T-helper 1 cell (primary cell): Measurements from ENCODE around the gene ZNF787.

Source experiments
- DNase-seq, 5 donors: peaks; one replicate each; pipeline ENCODE4 v3.0.0-alpha.2; 2012 to 2020

The ZNF787 gene

DNA sequence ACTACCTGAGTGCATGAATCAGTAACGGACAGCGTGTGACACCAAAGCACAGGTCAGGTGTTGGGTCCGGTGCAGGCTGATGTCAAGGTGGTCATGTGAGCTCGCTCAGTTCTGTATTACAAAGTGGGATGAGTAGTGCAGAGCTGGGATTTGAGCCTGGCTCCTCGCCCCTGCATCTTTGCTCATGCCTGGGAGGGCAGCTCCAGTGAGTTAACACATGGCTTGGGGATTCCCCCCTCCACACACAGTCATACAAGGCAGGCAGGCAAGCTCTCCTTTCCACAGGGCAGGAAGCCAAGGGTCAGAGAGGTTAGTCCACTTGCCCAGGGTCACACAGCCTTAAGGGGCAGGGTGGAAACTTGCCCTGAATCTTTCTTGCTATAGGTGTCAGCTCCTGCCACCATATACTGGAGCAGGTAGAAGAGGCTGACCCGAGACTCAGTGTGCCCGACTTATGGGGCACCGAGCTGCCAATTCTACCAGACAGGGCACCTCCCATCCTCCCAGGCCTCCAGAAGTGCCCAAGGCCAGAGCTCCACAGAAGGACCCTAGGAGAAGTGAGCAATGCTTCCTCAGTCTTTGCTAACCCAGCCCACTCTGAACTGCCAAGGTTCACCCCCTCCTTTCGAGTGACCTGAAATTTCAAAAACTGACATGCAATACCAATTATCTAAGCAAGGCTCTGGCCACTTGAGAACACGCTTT lies 35.4 kb downstream of the ZNF787 start:
- DNase-seq, result no peak

DNA sequence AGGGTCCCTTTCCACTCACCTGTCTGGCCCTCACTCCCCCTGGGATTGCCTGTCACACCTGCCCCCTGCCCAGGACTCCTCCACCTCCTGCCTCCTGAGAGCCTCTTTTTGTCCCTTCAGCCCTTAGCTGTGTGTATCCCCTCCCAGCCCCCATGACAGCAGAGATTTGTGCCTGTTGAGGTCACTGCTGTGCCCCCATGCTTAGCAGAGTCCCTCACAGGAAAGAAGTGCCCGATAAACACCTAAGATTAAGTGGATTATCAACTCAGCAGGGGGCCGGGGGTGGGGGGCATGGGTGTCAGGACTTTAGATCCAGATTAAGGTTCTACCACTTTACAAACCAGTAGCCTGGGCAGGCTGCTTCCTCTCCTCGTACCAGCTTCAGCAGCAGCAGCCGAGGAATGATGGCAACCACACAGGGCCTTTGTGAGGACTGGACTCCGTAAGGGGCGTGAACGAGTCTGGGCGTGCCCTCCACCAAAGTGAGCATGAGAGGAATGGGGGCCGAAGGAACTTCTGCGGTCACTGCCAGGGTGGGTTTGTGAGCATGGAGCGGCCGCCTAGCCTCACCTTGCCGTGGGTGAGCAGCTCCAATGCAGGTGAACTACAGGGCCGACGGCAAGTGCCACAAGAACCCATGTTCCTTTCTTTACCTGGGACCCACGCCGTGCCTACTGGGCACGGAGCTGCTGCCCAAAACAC lies 36.1 kb downstream of the ZNF787 start:
- no peak for DNase-seq

DNA sequence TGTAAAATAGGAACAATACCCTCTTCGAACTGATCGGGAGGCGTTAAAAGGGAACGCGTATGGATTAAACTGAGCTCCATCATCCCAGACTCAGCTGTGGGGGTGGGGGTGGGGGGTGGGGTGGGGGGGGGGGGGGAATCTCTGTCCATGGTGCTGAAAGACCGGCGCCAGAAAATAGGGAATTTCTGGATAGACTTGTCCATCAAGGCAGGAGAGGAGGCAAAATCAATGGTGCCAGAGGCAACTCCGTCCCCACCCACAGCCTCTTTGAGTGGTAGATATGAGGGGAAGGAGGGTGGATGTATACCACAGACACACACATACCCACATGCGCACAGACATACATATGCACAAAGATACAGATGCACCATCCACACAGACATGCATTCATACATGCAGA lies 37.4 kb downstream of the ZNF787 start:
- DNase-seq, result no peak

DNA sequence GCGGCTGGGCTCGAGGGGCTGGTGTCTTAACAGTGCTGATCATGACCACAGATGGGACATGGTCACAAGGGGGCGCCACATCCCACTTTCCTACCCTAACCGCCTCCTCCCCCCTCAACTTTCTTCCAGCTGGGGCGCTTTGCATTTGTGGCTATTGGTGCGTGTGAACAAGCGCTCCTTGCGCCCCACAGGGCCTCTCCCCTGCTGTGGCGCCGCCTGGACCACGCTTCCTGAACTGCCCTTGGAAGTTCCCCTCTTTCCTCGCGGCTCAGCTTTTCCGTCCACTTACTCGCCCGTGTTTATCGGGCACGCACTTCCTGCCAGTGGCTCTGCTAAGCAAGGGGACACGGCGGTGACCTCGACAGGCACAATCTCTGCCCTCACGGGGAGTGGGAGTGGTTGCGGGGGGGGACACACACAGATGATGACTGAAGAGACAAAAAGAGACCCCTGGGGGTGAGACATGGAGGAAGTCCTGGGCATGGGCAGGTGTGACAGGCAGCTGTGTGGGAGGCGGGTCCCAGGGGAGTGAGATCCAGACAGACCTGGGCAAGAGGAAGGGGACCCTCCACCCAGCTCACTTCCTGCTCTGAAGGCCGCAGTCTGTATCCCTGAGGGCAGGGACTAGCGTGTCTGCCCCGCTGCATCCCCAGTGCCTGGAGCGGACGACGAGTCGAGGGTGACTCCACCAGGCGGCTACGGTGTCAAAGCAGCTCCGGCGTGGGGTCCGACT lies 40.3 kb downstream of the ZNF787 start:
- peak in 4 of 5 donors; percentile 48 to 64 (median 56) for DNase-seq

DNA sequence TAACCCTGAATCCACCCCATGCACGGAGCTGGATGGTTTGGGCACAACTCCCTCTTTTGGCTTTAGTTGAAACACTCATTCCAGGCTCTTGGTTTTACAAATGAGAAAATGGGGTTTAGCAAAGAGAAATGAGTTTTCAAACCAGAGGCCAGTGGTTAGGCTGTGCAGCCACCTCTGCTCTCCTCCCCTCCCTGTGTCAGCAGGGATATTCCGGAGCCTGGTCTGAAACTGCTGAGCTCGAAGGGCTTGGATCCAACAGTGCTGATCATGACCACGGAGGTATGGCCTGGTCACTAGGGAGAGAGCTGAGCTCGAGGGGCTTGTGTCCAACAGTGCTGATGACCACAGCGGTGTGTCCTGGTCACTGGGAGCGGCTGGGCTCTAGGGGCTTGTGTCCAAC lies 41.5 kb downstream of the ZNF787 start:
- no peak for DNase-seq

DNA sequence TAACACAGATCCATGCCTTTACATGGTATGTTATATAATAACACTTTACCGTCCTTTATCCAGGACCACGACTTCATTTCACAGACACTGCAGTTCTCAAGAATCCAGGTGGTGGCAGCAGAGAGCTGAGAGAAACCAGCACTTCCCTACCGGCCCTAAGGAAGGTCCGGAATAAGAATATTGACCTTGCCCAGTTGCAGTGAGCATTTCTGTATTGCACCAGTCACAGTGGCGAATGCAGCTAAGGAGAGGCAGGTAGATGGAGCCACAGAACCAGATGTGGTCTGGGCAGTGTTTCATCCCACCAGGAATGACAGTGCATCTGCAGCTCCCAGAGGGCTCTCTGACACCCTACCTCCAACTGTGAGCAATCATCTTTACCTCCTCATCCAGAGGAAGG lies 44.6 kb downstream of the ZNF787 start:
- DNase-seq, result peak in 1 of 5 donors; percentile 20

DNA sequence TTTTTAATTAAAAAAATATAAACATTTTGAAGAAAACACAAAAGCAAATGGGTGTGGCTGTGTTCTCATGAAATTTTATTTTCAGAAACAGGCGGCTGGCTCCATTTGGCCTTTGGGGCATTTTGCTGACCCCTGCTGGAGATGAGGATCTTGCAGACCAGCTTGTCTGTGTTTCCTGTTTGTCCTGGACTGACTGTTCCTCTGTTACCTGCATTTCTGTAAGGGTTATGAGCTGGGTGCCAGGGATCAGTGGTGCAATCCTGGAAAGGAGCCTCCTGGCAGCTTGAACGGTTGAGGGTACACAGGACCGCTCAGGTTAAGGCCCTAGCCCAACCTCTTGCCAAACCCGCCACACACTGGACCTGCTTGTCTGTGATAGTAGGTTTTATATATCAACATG lies 49.9 kb downstream of the ZNF787 start:
- DNase-seq, result no peak

DNA sequence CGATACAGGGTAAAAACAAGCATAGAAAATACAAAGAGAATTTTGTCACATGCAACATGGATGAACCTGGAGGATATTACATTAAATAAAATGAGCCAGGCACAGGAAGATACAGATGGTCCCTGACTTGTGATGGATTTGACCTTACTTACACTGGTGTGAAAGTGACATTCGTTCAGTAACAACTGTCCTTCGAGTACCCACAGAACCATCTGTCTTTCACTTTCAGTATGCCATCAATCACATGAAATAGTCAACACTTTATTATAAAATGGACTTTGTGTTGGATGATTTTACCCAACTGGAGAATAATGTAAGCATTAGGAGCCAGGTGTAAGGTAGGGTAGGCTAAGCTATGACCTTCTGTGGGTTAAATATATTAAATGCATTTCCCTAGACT lies 51.5 kb downstream of the ZNF787 start:
- no peak for DNase-seq

DNA sequence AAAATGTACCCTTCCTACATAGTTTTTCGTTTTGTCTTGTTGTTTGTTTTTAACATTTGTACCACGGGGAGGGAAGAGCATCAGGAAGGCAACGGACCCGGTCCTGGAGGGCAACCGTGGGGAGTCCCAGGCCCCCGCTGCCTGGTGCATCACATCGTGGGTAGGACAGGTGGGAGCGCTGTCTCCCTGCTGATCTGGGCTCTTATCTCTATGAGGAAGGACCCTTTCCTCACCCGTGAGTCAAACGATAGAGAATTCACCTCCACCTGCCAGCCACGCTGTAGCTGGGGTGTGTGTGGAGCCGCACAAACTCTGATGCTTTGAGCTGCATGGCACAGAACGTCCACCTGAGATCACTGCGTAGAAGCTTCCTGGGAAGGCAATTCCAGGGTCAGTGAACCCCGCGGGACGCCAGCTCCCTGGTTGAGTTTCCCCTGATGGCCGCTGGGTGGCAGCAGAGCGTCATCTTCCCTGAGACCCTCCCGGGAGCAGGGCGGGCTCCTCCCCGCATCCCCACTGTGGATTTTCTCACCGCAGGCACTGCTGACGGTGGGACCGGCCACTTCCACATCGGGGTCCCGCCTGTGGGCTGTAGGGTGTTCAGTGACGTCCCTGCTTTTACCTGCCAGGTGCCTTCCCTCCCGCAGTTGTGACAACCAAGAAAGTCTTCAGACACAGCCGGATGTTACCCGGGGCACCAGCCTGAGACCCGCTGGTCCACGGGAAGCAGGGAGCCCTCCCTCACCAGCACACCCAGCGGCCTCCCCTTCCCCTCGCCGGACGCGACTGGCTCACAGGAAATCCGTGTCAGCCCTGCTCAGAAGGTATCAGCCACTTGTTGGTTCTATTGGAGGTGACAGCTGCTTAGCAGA lies 54.7 kb downstream of the ZNF787 start:
- DNase-seq, result peak; percentile 37 to 63 (median 49)

DNA sequence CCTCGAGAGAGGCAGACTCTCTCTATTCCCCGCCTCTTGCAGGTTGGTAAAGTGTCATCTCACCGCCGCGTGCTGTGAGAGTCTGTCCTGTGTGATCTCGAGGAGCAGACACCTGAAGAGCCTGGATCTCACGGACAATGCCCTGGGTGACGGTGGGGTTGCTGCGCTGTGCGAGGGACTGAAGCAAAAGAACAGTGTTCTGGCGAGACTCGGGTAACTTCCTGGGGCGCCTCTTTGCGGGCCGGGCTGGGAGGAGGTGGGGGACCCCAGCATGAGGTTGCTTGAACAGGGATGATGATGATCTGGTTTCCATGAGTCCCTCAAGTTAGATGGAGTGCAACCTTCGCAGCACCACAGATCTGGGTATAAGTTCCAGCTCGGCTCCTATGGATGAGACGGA lies 67.5 kb downstream of the ZNF787 start:
- no peak for DNase-seq
